Neural progenitor cell (in vitro differentiated cells): ENCODE results near the gene CDRT4. TPM values are rescaled to one million over a fixed set of nuclear protein-coding genes. Genes with fewer than 3 reads are reported as not detected.

Experiments used
- DNase-seq: peaks from one replicate; pipeline ENCODE4 v3.0.0-alpha.2; 2016; ENCODE audit warnings: low spot score
- H2AFZ ChIP-seq: fragments of 200-600 bp; sonication (generic); replicated peaks from 2 replicates; pipeline ENCODE4 v1.6.1; 2016; ENCODE audit warnings: antibody characterized with exemption
- H3F3A ChIP-seq: fragments of 200-600 bp; sonication (generic); 2 replicates; pipeline ENCODE4 v1.6.1; 2016; ENCODE audit warnings: antibody characterized with exemption, low read depth
- H3K27ac ChIP-seq: fragments of 200-600 bp; sonication (generic); 2 replicates; pipeline ENCODE4 v1.5.1; 2016; ENCODE audit warnings: mild to moderate bottlenecking
- H3K27me3 ChIP-seq: fragments of 200-600 bp; sonication (generic); 2 replicates; pipeline ENCODE4 v1.6.1; 2016; ENCODE audit warnings: mild to moderate bottlenecking, moderate library complexity
- H3K36me3 ChIP-seq: fragments of 200-600 bp; sonication (generic); 2 replicates; pipeline ENCODE4 v1.5.1; 2016
- H3K4me1 ChIP-seq: fragments of 200-600 bp; sonication (generic); 2 replicates; pipeline ENCODE4 v1.6.1; 2016; ENCODE audit warnings: mixed run types
- H3K4me2 ChIP-seq: fragments of 200-600 bp; sonication (generic); 2 replicates; pipeline ENCODE4 v1.6.1; 2016
- H3K4me3 ChIP-seq: fragments of 200-600 bp; sonication (generic); 2 replicates; pipeline ENCODE4 v1.5.1; 2016
- H3K79me2 ChIP-seq: fragments of 200-600 bp; sonication (generic); 2 replicates; pipeline ENCODE4 v1.6.1; 2016; ENCODE audit warnings: low read depth
- H3K9ac ChIP-seq: fragments of 200-600 bp; sonication (generic); 2 replicates; pipeline ENCODE4 v1.6.1; 2016
- H3K9me3 ChIP-seq: fragments of 200-600 bp; sonication (generic); 2 replicates; pipeline ENCODE4 v1.5.1; 2016; ENCODE audit warnings: low read depth
- H4K20me1 ChIP-seq: fragments of 200-600 bp; sonication (generic); 2 replicates; pipeline ENCODE4 v1.6.1; 2016; ENCODE audit warnings: low read depth
- H3K27ac Mint-ChIP-seq: 3 replicates; pipeline ENCODE4 v1.8.0; 2021; ENCODE audit warnings: mixed read lengths
- H3K27me3 Mint-ChIP-seq: 2 replicates; pipeline ENCODE4 v1.8.0; 2022; ENCODE audit warnings: low read depth, mild to moderate bottlenecking, inconsistent platforms, moderate library complexity, mixed read lengths; ENCODE audit not compliant: insufficient read depth
- H3K36me3 Mint-ChIP-seq: 3 replicates; pipeline ENCODE4 v1.8.0; 2021; ENCODE audit warnings: mixed read lengths
- H3K4me1 Mint-ChIP-seq: 3 replicates; pipeline ENCODE4 v1.8.0; 2021; ENCODE audit warnings: mixed read lengths
- H3K4me3 Mint-ChIP-seq: 3 replicates; pipeline ENCODE4 v1.8.0; 2021; ENCODE audit warnings: mild to moderate bottlenecking, moderate library complexity, mixed read lengths
- H3K9me3 Mint-ChIP-seq: 3 replicates; pipeline ENCODE4 v1.8.0; 2020; ENCODE audit warnings: mixed read lengths
- CTCF ChIP-seq: fragments of 200-600 bp; sonication (generic); IDR thresholded peaks from 2 replicates; pipeline ENCODE4 v1.5.1; 2017; ENCODE audit warnings: antibody characterized with exemption, mild to moderate bottlenecking
- EZH2 ChIP-seq: fragments of 200-600 bp; sonication (generic); IDR thresholded peaks from 2 replicates; pipeline ENCODE4 v1.6.1; 2017; ENCODE audit warnings: antibody characterized with exemption, mild to moderate bottlenecking, moderate library complexity
- EZH2phosphoT487 ChIP-seq: fragments of 200-600 bp; sonication (generic); IDR thresholded peaks from 2 replicates; pipeline ENCODE4 v1.6.1; 2017; ENCODE audit warnings: antibody characterized with exemption
- total RNA-seq: library from RNA; depleted of rRNA; stranded (reverse); fragments of >200 nt; gene quantifications from 2 replicates; pipeline ENCODE4 v1.2.3, GENCODE V29; 2015; ENCODE audit warnings: low replicate concordance

Gene CDRT4
- total RNA-seq, 1 donor from 2014 or later, result 18.2 TPM

GRCh38 chr17:15510361-15510760, 42.9 kb upstream of the CDRT4 start:
- H3K4me2 ChIP-seq, result no peak overlapping the region
- no peak overlapping the region for H2AFZ ChIP-seq
- H3K27ac ChIP-seq, result no peak overlapping the region
- no peaks in the 10 kb centered on the region for H3K36me3 ChIP-seq
- no peaks in the 10 kb centered on the region for H3K79me2 ChIP-seq
- no peaks in the 10 kb centered on the region for H4K20me1 ChIP-seq
- no peak overlapping the region for H3K27ac Mint-ChIP-seq
- no peaks in the 10 kb centered on the region for H3K9me3 ChIP-seq
- no peaks in the 10 kb centered on the region for H3K27me3 ChIP-seq
- no peak for DNase-seq
- no peak for TF ChIP-seq EZH2
- no peak for TF ChIP-seq CTCF
- no peak for TF ChIP-seq EZH2phosphoT487
- H3K4me1 Mint-ChIP-seq, result peaks cover 2% of the 10 kb centered on the region
- peaks cover 31% of the 10 kb centered on the region for H3K36me3 Mint-ChIP-seq
- H3K4me3 ChIP-seq, result no peak overlapping the region
- H3K9me3 Mint-ChIP-seq, result no peaks in the 10 kb centered on the region
- H3K9ac ChIP-seq, result no peak overlapping the region
- no peaks in the 10 kb centered on the region for H3F3A ChIP-seq
- no peak overlapping the region for H3K4me3 Mint-ChIP-seq
- no peaks in the 10 kb centered on the region for H3K4me1 ChIP-seq
- peaks cover 3% of the 10 kb centered on the region for H3K27me3 Mint-ChIP-seq

- Histone ChIP-seq H3F3A (no peaks in the 10 kb centered on the region), H3K4me2 (no peak overlapping the region), H2AFZ (no peak overlapping the region), H3K4me3 (no peak overlapping the region), H3K79me2 (no peaks in the 10 kb centered on the region), H3K9ac (no peak overlapping the region), H3K9me3 (no peaks in the 10 kb centered on the region), H3K27ac (no peak overlapping the region), H4K20me1 (no peaks in the 10 kb centered on the region), H3K27me3 (no peaks in the 10 kb centered on the region), H3K36me3 (no peaks in the 10 kb centered on the region), H3K4me1 (no peaks in the 10 kb centered on the region)
- Mint-ChIP-seq H3K4me1 (peaks cover 2% of the 10 kb centered on the region), H3K27me3 (peaks cover 3% of the 10 kb centered on the region), H3K4me3 (no peak overlapping the region), H3K9me3 (no peaks in the 10 kb centered on the region), H3K27ac (no peak overlapping the region), H3K36me3 (peaks cover 24% of the 10 kb centered on the region)
- TF ChIP-seq EZH2phosphoT487 (no peak), CTCF (no peak), EZH2 (no peak)
- DNase-seq, result no peak
These were observed 41.7 kb upstream of the CDRT4 start for GRCh38 chr17:15509095-15509494.

GRCh38 chr17:15508466-15508865, 41.0 kb upstream of the CDRT4 start:
- no peak overlapping the region for H3K27ac ChIP-seq
- no peaks in the 10 kb centered on the region for H3K79me2 ChIP-seq
- no peak overlapping the region for H3K4me3 ChIP-seq
- peaks cover 2% of the 10 kb centered on the region for H3K4me1 Mint-ChIP-seq
- H3K36me3 Mint-ChIP-seq, result peaks cover 24% of the 10 kb centered on the region
- no peak overlapping the region for H3K9ac ChIP-seq
- H3K4me2 ChIP-seq, result no peak overlapping the region
- no peak overlapping the region for H3K4me3 Mint-ChIP-seq
- H3K36me3 ChIP-seq, result no peaks in the 10 kb centered on the region
- DNase-seq, result no peak
- H4K20me1 ChIP-seq, result no peaks in the 10 kb centered on the region
- H3K27ac Mint-ChIP-seq, result no peak overlapping the region
- H3F3A ChIP-seq, result peaks cover 2% of the 10 kb centered on the region
- no peaks in the 10 kb centered on the region for H3K9me3 ChIP-seq
- no peak for TF ChIP-seq EZH2
- TF ChIP-seq EZH2phosphoT487, result no peak
- TF ChIP-seq CTCF, result no peak
- no peaks in the 10 kb centered on the region for H3K4me1 ChIP-seq
- H3K27me3 Mint-ChIP-seq, result peaks cover 3% of the 10 kb centered on the region
- no peak overlapping the region for H2AFZ ChIP-seq
- no peaks in the 10 kb centered on the region for H3K9me3 Mint-ChIP-seq
- no peaks in the 10 kb centered on the region for H3K27me3 ChIP-seq

GRCh38 chr17:15507896-15508295, 40.5 kb upstream of the CDRT4 start:
- Mint-ChIP-seq H3K36me3 (peaks cover 24% of the 10 kb centered on the region), H3K9me3 (no peaks in the 10 kb centered on the region), H3K27me3 (peaks cover 3% of the 10 kb centered on the region), H3K27ac (no peak overlapping the region), H3K4me3 (no peak overlapping the region), H3K4me1 (peaks cover 3% of the 10 kb centered on the region)
- H3K27ac ChIP-seq, result no peak overlapping the region
- DNase-seq, result no peak
- no peak overlapping the region for H3K9ac ChIP-seq
- H2AFZ ChIP-seq, result no peak overlapping the region
- peaks cover 5% of the 10 kb centered on the region for H3F3A ChIP-seq
- H3K36me3 ChIP-seq, result no peaks in the 10 kb centered on the region
- H3K4me1 ChIP-seq, result no peaks in the 10 kb centered on the region
- H4K20me1 ChIP-seq, result peaks cover 2% of the 10 kb centered on the region
- H3K79me2 ChIP-seq, result no peaks in the 10 kb centered on the region
- TF ChIP-seq EZH2 (no peak), CTCF (no peak), EZH2phosphoT487 (no peak)
- no peak overlapping the region for H3K4me2 ChIP-seq
- H3K4me3 ChIP-seq, result no peak overlapping the region
- H3K27me3 ChIP-seq, result no peaks in the 10 kb centered on the region
- H3K9me3 ChIP-seq, result no peaks in the 10 kb centered on the region
